GM23248 (cell line): ENCODE measurements around the gene TEF. TPM values are rescaled to one million over a fixed set of nuclear protein-coding genes. Genes with fewer than 3 reads are reported as not detected.

Experiments used
- DNase-seq: peaks from one replicate; pipeline ENCODE4 v3.0.0-alpha.2; 2015
- H2AFZ ChIP-seq: fragments of 200-600 bp; sonication (generic); 2 replicates; pipeline ENCODE4 v1.6.1; 2016; ENCODE audit warnings: antibody characterized with exemption
- H3F3A ChIP-seq: fragments of 200-600 bp; sonication (generic); 2 replicates; pipeline ENCODE4 v1.6.1; 2016; ENCODE audit warnings: mild to moderate bottlenecking, antibody characterized with exemption, mixed run types; ENCODE audit not compliant: insufficient read depth
- H3K27ac ChIP-seq: fragments of 200-600 bp; sonication (generic); 2 replicates; pipeline ENCODE4 v1.5.1; 2016; ENCODE audit warnings: mild to moderate bottlenecking
- H3K27me3 ChIP-seq: fragments of 200-600 bp; sonication (generic); replicated peaks from 2 replicates; pipeline ENCODE4 v1.6.1; 2016; ENCODE audit warnings: mild to moderate bottlenecking; ENCODE audit not compliant: insufficient read depth
- H3K36me3 ChIP-seq: fragments of 200-600 bp; sonication (generic); 2 replicates; pipeline ENCODE4 v1.6.1; 2016; ENCODE audit warnings: low read depth, mild to moderate bottlenecking
- H3K4me1 ChIP-seq: fragments of 200-600 bp; sonication (generic); 2 replicates; pipeline ENCODE4 v1.6.1; 2016; ENCODE audit warnings: mild to moderate bottlenecking; ENCODE audit not compliant: insufficient read depth
- H3K4me2 ChIP-seq: fragments of 200-600 bp; sonication (generic); one replicate; pipeline ENCODE4 v1.6.1; 2016; ENCODE audit warnings: mild to moderate bottlenecking; ENCODE audit not compliant: unreplicated experiment
- H3K4me3 ChIP-seq: fragments of 200-600 bp; sonication (generic); 2 replicates; pipeline ENCODE4 v1.5.1; 2016; ENCODE audit warnings: mild to moderate bottlenecking
- H3K79me2 ChIP-seq: fragments of 200-600 bp; sonication (generic); 2 replicates; pipeline ENCODE4 v1.6.1; 2016; ENCODE audit warnings: mild to moderate bottlenecking; ENCODE audit not compliant: insufficient read depth
- H3K9ac ChIP-seq: fragments of 200-600 bp; sonication (generic); 2 replicates; pipeline ENCODE4 v1.6.1; 2016; ENCODE audit warnings: mild to moderate bottlenecking
- H3K9me2 ChIP-seq: fragments of 200-600 bp; sonication (generic); 2 replicates; pipeline ENCODE4 v1.6.1; 2016; ENCODE audit warnings: mixed run types, mild to moderate bottlenecking, moderate library complexity; ENCODE audit not compliant: insufficient read depth
- H3K9me3 ChIP-seq: fragments of 200-600 bp; sonication (generic); one replicate; pipeline ENCODE4 v1.6.1; 2017; ENCODE audit warnings: low read depth
- H4K20me1 ChIP-seq: fragments of 200-600 bp; sonication (generic); 2 replicates; pipeline ENCODE4 v1.6.0; 2016; ENCODE audit not compliant: insufficient read depth
- EZH2 ChIP-seq: fragments of 200-600 bp; sonication (generic); IDR thresholded peaks from 2 replicates; pipeline ENCODE4 v1.6.1; 2018; ENCODE audit warnings: antibody characterized with exemption, mild to moderate bottlenecking; ENCODE audit not compliant: insufficient read depth, poor library complexity, severe bottlenecking
- EZH2phosphoT487 ChIP-seq: fragments of 200-600 bp; sonication (generic); IDR thresholded peaks from 2 replicates; pipeline ENCODE4 v1.6.1; 2018; ENCODE audit warnings: antibody characterized with exemption, moderate library complexity, mild to moderate bottlenecking, low read depth; ENCODE audit not compliant: insufficient read depth
- WGBS, 2 experiments: methylation state at CpG; one replicate each; pipeline ENCODE4 v1.1.6; 2015 to 2017; ENCODE audit warnings: low lambda C conversion rate in 2 of 2, low coverage in 1 of 2; ENCODE audit errors: missing lambda C conversion rate in 2 of 2; 5-methylcytosine and 5-hydroxymethylcytosine counted together
- in situ Hi-C: fragments of 300-500 bp; cut with MboI; formaldehyde crosslinking; loops from 2 replicates; pipeline ENCODE4 v1.15.0; 2020
- polyA plus RNA-seq: library from polyadenylated mRNA; unstranded; fragments of >200 nt; fragmentation: Nextera tagmentation; extraction: Ambion mirVana; gene quantifications from 2 replicates; pipeline ENCODE4 v1.2.1, GENCODE V29; 2016
- total RNA-seq: library from RNA; depleted of rRNA; stranded (reverse); fragments of >200 nt; shearing (Covaris generic); gene quantifications from 2 replicates; pipeline ENCODE4 v1.2.3, GENCODE V29; 2014

TEF gene
- total and polyA plus RNA-seq, 2 experiments from 2014 or later, result 2.2 to 4.2 TPM

DNA sequence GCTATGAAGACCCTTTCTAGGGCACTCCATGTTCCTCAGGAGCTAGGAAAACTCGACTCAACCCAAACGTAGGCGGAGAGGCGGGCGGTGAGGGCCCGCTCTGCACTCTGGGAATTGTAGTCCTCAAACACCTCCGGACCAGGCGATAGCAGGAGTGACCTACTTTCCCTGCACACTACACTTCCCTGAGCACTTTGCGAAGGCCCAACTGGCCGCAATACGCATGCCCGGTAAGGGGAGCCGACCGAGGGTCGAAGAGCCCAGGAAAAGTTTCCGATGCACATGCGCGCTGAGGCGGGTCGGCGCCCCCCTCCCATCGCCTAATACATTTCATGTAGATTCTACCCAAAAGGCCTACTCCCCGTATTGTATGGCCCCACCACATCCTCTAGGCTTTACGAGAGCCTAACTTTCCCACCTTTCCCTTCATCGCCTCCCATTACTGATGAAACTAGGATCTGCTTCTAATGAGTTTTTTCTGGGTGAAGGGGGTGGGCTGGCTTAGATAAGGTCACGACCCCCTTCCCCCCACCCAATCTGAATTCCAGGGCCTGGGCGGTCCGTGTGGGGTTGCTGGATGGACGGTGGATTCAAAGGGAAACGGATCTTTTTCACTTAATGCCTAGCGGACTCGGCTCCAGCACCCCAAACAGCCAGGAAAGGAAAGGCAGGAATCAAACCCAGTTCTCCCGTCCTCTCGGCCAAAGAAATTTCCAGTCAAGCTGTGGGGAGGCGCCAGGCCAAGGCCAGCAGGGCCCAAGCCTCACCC, 62.8 kb downstream of the TEF start:
- Histone ChIP-seq H4K20me1 (peaks cover 21% of the 10 kb centered on the region), H3F3A (peaks cover 53% of the 10 kb centered on the region), H3K27ac (peak overlapping the region; percentile 93), H3K4me1 (peaks cover 20% of the 10 kb centered on the region), H3K9me2 (no peaks in the 10 kb centered on the region), H3K4me2 (peak overlapping the region; percentile 98), H3K36me3 (peaks cover 11% of the 10 kb centered on the region; the same call in 1 of the 2 replicates), H2AFZ (peak overlapping the region; percentile 79), H3K4me3 (peak overlapping the region; percentile 86), H3K9ac (peak overlapping the region; percentile 98), H3K79me2 (peaks cover 71% of the 10 kb centered on the region), H3K27me3 (no peaks in the 10 kb centered on the region), H3K9me3 (no peaks in the 10 kb centered on the region)
- 1% methylated on average over 35 of the region's 35 CpGs for WGBS, 2 experiments
- peak; percentile 96 for DNase-seq
- in situ Hi-C loops, result no loop called here
- TF ChIP-seq EZH2phosphoT487 (no peak), EZH2 (no peak)

DNA sequence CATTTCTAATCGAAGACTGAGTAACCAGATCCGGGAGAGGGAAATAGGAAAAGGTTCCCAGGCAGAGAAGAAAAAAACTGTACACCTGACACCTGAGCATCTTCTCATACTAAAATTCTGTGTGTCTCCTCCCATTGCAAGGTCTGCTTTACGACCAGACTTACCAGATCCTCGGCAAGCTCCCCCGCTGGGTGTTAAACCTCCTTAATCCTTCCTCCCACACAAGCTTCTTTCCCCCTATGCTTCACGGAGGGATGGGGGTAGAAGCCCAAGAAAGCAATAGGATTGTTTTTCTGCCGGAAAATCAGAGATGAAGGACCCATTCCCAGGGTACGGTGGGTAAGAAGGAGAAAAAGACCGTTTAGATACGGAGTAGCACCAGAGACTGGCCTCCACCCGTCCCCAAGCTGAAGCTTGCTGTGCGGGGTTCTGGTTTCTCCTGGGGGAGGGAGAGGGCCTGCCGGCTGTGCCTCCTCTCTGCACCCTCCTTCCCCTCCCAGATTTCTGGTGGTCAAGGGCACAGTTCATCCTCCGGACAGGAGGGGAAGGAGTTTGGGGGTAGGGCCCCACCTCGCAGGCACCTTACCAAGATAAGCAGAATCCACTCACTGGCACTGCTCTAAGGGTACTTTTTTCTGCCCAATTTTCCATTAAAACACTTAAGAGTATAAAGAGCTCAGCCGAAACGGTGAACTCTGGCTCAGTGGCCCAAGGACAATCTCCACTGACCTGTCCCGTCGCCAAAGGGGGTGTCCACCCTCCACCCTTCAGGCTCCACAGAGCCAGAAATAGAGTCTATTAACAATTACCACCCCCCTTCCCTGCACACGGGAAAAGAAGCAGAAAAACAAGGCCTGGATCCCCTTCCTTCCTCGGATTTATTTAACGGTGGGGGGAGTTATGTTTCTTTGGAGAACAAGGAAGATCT, 63.7 kb downstream of the TEF start:
- Histone ChIP-seq H3K36me3 (peaks cover 11% of the 10 kb centered on the region; the same call in 1 of the 2 replicates), H3K4me3 (peak overlapping the region; percentile 86), H4K20me1 (peaks cover 19% of the 10 kb centered on the region), H3K4me1 (peaks cover 20% of the 10 kb centered on the region), H3F3A (peaks cover 53% of the 10 kb centered on the region), H3K9me2 (no peaks in the 10 kb centered on the region), H2AFZ (peak overlapping the region; percentile 79), H3K9ac (peak overlapping the region; percentile 98), H3K27ac (peak overlapping the region; percentile 93), H3K9me3 (no peaks in the 10 kb centered on the region), H3K79me2 (peaks cover 62% of the 10 kb centered on the region), H3K27me3 (no peaks in the 10 kb centered on the region), H3K4me2 (peak overlapping the region; percentile 98)
- in situ Hi-C loops, result no loop called here
- DNase-seq, result peak; percentile 57
- TF ChIP-seq EZH2, result no peak
- 0 to 2% methylated on average over 22 of the region's 22 CpGs for WGBS, 2 experiments

DNA sequence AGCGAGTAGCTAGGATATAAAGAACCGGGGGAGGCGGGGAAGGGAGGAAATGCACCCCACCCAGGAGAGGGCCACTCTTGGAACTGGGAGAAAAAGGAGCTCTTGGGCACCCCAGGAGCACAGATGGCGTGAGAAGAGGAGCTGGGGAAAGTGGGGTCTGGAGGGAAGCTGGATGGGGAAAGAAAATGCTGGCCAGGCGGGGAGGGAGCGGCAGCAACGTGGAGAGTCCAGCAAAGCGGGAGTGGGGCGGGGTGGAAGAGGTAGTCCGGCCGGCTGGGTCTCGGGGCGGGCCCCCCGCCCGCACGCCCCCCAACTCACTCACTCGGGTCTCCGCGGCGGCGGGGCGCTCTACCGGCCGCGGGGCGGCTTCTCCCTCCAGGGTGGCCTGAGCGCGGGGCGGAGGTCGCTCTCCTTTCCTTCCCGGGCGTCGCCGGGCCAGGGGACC, 64.3 kb downstream of the TEF start:
- WGBS, 2 experiments, result 1 to 2% methylated on average over 21 to 33 of the region's 34 CpGs
- peak; percentile 54 for DNase-seq
- peak overlapping the region; percentile 77 for H2AFZ ChIP-seq

More for the DNA sequence above, 64.3 kb downstream of the TEF start:
- H3K79me2 ChIP-seq, result peaks cover 55% of the 10 kb centered on the region
- H3K9me3 ChIP-seq, result no peaks in the 10 kb centered on the region
- H3K4me1 ChIP-seq, result peaks cover 20% of the 10 kb centered on the region
- no peaks in the 10 kb centered on the region for H3K9me2 ChIP-seq
- peak overlapping the region; percentile 86 for H3K4me3 ChIP-seq
- peaks cover 17% of the 10 kb centered on the region; the same call in 1 of the 2 replicates for H4K20me1 ChIP-seq
- TF ChIP-seq EZH2 (no peak), EZH2phosphoT487 (no peak)
- in situ Hi-C loops, result no loop called here
- peak overlapping the region; percentile 98 for H3K9ac ChIP-seq
- H3K27ac ChIP-seq, result peak overlapping the region; percentile 93
- H3K36me3 ChIP-seq, result peaks cover 11% of the 10 kb centered on the region; the same call in 1 of the 2 replicates
- H3K4me2 ChIP-seq, result peak overlapping the region; percentile 98
- H3K27me3 ChIP-seq, result no peaks in the 10 kb centered on the region
- H3F3A ChIP-seq, result peaks cover 47% of the 10 kb centered on the region
